Gastroesophageal sphincter (tissue), 4 donors: ENCODE measurements around the gene CPM. TPM values are rescaled to one million over a fixed set of nuclear protein-coding genes. Genes with fewer than 3 reads are reported as not detected.

Experiments used
- ATAC-seq: fragments of 150-250 bp; one replicate; pipeline ENCODE4 v1.9.1; 2016; ENCODE audit warnings: mild to moderate bottlenecking, moderate library complexity
- H3K27ac ChIP-seq, 4 donors: fragments of 200-600 bp; sonication (generic) in 3 of 4; 1 replicate in 3 of 4; 2 replicates in 1 of 4; pipeline ENCODE4 v1.5.1; 2016 to 2019
- H3K27me3 ChIP-seq: fragments of 200-600 bp; sonication (generic); one replicate; pipeline ENCODE4 v1.5.1; 2019
- H3K36me3 ChIP-seq, 2 donors: fragments of 200-600 bp; sonication (generic); one replicate each; pipeline ENCODE4 v1.5.1; 2019; ENCODE audit warnings: control low read depth in 1 of 2
- H3K4me1 ChIP-seq, 3 donors: fragments of 200-600 bp; sonication (generic); 1 replicate in 2 of 3; 2 replicates in 1 of 3; pipeline ENCODE4 v1.5.1; 2016 to 2019; ENCODE audit warnings: control low read depth in 2 of 3
- H3K4me3 ChIP-seq, 2 donors: fragments of 200-600 bp; sonication (generic); one replicate each; pipeline ENCODE4 v1.5.1; 2019; ENCODE audit warnings: mild to moderate bottlenecking in 1 of 2, moderate library complexity in 1 of 2
- H3K9me3 ChIP-seq, 3 donors: fragments of 200-600 bp; sonication (generic); one replicate each; pipeline ENCODE4 v1.5.1; 2017 to 2019; ENCODE audit warnings: control low read depth in 2 of 3
- EP300 ChIP-seq: sonication (generic); formaldehyde crosslinking; IDR thresholded peaks from one replicate; pipeline ENCODE4 v1.6.1; 2017; ENCODE audit warnings: antibody characterized with exemption, mild to moderate bottlenecking
- POLR2A ChIP-seq, 2 donors: fragments of 450-650 bp; IDR thresholded peaks; one replicate each; pipeline ENCODE4 v1.6.1; 2017; ENCODE audit warnings: antibody characterized with exemption in 2 of 2, mild to moderate bottlenecking in 2 of 2, moderate library complexity in 1 of 2
- POLR2AphosphoS5 ChIP-seq: sonication (generic); formaldehyde crosslinking; IDR thresholded peaks from one replicate; pipeline ENCODE4 v1.6.1; 2017; ENCODE audit warnings: antibody characterized with exemption
- WGBS, 2 donors: methylation state at CpG; one replicate each; pipeline ENCODE4 v1.1.5; 2018; ENCODE audit warnings: low coverage in 1 of 2; 5-methylcytosine and 5-hydroxymethylcytosine counted together
- total RNA-seq, 4 donors: library from RNA; depleted of rRNA; stranded (reverse); fragments of >200 nt; gene quantifications; one replicate each; pipeline ENCODE4 v1.1.0, GENCODE V29; 2016
- TF ChIP-seq, protein P1 (sequence below), 4 experiments: fragments of 200-600 bp in 2 of 4; fragments of 450-650 bp in 2 of 4; sonication (generic) in 1 of 4; IDR thresholded peaks; one replicate each; pipeline ENCODE4 v1.5.1; 2017 to 2019; ENCODE audit warnings: antibody characterized with exemption in 4 of 4, mild to moderate bottlenecking in 2 of 4, moderate library complexity in 2 of 4

Gene CPM
- total RNA-seq, 4 donors from 2014 or later: 24.9 to 57.3 (median 50.5) TPM

DNA sequence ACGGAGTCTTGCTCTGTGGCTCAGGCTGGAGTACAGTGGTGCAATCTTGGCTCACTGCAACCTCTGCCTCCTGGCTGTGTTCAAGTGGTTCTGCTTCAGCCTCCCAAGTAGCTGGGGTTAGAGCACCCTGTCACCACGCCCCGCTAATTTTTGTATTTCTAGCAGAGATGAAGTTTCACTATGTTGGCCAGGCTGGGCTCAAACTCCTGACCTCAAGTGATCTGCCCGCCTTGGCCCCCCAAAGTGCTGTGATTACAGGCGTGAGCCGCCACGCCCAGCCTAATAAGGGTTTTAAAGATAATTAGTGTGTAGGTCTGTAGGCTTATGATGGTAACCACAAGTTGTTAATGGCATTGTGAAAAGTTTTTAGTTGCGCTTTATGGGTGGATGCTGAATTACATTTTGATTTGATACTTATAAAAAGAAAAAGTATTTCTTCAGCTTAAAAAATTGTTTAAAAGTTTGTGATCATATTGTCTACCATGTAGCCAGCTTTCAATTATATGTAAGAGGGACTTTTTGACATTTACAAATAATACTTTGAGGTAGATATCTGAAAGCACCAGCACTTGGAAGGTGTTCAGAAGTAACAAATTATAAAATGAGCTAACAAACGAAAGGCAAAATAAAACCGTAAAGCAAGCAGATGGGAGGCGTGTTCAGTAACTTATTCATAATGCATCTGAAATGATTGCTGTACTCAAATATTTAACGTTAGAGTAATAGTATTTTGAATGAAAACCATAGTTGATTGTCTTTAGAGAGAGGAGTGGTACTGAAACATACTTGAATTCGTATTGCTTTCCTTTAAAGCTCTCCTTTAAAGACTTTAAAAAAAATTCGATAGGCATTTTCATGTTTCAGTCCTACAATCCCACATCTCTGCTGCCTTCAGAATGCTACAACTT, 87.9 kb downstream of the CPM start:
- Histone ChIP-seq H3K36me3 (peaks cover 0 to 28% of the 10 kb centered on the region in 2 donors), H3K27ac (no peak overlapping the region), H3K4me1 (no peaks in the 10 kb centered on the region), H3K27me3 (no peaks in the 10 kb centered on the region), H3K9me3 (no peaks in the 10 kb centered on the region), H3K4me3 (no peak overlapping the region)
- ATAC-seq: no peak
- TF ChIP-seq, protein P1, sequence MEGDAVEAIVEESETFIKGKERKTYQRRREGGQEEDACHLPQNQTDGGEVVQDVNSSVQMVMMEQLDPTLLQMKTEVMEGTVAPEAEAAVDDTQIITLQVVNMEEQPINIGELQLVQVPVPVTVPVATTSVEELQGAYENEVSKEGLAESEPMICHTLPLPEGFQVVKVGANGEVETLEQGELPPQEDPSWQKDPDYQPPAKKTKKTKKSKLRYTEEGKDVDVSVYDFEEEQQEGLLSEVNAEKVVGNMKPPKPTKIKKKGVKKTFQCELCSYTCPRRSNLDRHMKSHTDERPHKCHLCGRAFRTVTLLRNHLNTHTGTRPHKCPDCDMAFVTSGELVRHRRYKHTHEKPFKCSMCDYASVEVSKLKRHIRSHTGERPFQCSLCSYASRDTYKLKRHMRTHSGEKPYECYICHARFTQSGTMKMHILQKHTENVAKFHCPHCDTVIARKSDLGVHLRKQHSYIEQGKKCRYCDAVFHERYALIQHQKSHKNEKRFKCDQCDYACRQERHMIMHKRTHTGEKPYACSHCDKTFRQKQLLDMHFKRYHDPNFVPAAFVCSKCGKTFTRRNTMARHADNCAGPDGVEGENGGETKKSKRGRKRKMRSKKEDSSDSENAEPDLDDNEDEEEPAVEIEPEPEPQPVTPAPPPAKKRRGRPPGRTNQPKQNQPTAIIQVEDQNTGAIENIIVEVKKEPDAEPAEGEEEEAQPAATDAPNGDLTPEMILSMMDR (IDR thresholded peaks at IDR 0.05): no peak
- TF ChIP-seq POLR2AphosphoS5: no peak
- no peak for TF ChIP-seq POLR2A (IDR thresholded peaks at IDR 0.05)
- TF ChIP-seq EP300: no peak
- 82 to 85% methylated on average over 12 to 14 of the region's 14 CpGs for WGBS, 2 donors

DNA sequence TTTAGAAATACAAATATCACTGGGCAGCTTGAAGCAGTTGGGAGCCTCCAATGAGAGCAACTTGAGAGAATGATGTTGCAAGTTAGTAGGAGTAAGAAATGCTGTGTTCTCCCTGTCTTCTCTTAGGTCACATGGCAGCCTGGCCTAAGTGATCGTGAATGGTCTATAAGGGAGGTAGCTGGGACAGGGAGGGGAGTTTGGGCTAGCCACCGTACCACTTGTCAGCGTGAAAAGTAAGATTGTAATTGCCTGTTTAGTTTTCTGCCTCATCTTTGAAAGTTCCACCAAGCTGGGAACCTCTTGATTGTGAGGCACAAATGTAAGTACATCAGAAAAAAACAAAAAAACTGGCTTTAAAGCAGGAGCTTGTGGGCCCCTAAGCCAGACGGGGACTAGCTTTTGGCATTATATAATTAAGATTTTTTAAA, 88.6 kb downstream of the CPM start:
- no peaks in the 10 kb centered on the region for H3K27me3 ChIP-seq
- ATAC-seq: no peak
- no peaks in the 10 kb centered on the region for H3K4me1 ChIP-seq
- no peak overlapping the region for H3K27ac ChIP-seq
- peaks cover 4 to 35% of the 10 kb centered on the region in 2 donors for H3K36me3 ChIP-seq
- no peaks in the 10 kb centered on the region for H3K9me3 ChIP-seq
- TF ChIP-seq, protein P1 (IDR thresholded peaks at IDR 0.05): no peak
- TF ChIP-seq POLR2A (IDR thresholded peaks at IDR 0.05): no peak
- no peak overlapping the region for H3K4me3 ChIP-seq
- 77 to 90% methylated on average over 4 of the region's 4 CpGs for WGBS, 2 donors

DNA sequence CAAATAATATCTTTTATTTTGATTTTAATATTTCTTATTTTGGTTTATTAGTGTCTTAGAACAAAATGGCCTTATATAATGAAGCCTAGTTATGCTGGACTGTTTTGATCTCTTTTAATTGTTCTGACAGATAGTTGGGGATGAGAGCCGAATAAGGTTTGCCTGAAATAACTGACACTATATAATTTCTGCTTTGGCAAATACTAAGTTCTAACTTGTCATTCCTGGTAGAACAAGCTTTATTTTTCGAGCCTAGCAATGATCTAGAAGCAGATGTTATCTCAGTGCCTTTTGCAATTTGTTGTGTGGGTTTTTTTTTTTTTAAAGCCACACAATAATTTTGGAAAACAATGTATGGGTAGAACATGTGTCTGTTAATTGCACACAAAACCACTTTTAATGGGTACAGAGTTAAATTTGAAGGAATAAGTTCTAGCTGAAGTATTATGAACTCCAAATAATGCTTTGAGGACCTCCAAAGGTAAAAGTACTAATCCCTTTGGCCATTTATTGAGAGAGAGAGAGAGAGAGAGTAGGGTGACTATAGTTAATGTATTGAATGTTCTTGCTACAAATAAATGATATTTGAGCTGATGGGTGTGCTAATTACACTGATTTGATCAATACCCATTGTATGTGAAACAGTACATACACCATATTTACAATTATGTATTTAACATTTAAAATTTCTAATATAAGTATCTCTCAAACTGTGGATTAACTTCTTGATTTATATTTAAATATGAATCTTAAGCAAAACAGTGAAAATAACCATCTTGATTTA, 90.0 kb downstream of the CPM start:
- no peak overlapping the region for H3K27ac ChIP-seq
- no peaks in the 10 kb centered on the region for H3K4me1 ChIP-seq
- H3K27me3 ChIP-seq: no peaks in the 10 kb centered on the region
- TF ChIP-seq EP300 (no peak), POLR2A (IDR thresholded peaks at IDR 0.05) (no peak), POLR2AphosphoS5 (no peak)
- TF ChIP-seq, protein P1 (IDR thresholded peaks at IDR 0.05): no peak
- WGBS, 2 donors: 56 to 91% methylated on average over 2 of the region's 2 CpGs
- ATAC-seq: no peak
- peaks cover 5 to 49% of the 10 kb centered on the region in 2 donors for H3K36me3 ChIP-seq
- H3K9me3 ChIP-seq: no peaks in the 10 kb centered on the region
- no peak overlapping the region for H3K4me3 ChIP-seq

DNA sequence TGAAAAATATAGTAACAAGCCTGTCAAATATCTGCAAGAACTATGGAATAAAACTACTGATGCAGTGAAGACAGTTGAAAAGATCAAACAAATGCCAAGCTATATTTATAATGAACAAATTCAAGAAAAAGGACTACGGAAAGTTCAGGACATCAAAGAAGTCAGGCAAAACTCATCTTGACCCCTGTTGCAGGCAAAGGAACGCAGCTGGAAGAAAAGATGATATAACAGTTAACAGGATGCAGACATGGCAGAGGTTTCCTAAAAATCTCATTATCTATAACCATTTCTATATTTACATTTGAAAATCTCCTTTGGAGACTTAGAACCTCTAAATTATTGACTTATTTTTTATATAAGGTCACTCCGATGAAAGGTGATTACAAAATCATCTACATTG, 90.8 kb downstream of the CPM start:
- no peaks in the 10 kb centered on the region for H3K27me3 ChIP-seq
- TF ChIP-seq EP300: no peak
- TF ChIP-seq, protein P1 (IDR thresholded peaks at IDR 0.05): no peak
- TF ChIP-seq POLR2AphosphoS5: no peak
- no peak for TF ChIP-seq POLR2A (IDR thresholded peaks at IDR 0.05)
- H3K9me3 ChIP-seq: no peaks in the 10 kb centered on the region
- no peak overlapping the region for H3K4me3 ChIP-seq
- H3K36me3 ChIP-seq: peaks cover 5 to 58% of the 10 kb centered on the region in 2 donors
- H3K27ac ChIP-seq: no peak overlapping the region
- no peak for ATAC-seq
- WGBS, 2 donors: 79 to 100% methylated on average over 2 to 3 of the region's 3 CpGs
- H3K4me1 ChIP-seq: no peaks in the 10 kb centered on the region
